Vagina (tissue), 2 donors: ENCODE results near the gene TTLL8. TPM values are rescaled to one million over a fixed set of nuclear protein-coding genes. Genes with fewer than 3 reads are reported as not detected.

Source experiments
- DNase-seq, 2 donors: peaks; one replicate each; pipeline ENCODE4 v3.0.0-alpha.2; 2017; ENCODE audit errors: extremely low spot score in 2 of 2
- H3K27ac ChIP-seq: fragments of 200-600 bp; sonication (generic); one replicate; pipeline ENCODE4 v1.5.1; 2019
- H3K27me3 ChIP-seq: fragments of 200-600 bp; sonication (generic); one replicate; pipeline ENCODE4 v1.5.1; 2019
- H3K36me3 ChIP-seq, 2 donors: fragments of 200-600 bp; sonication (generic); one replicate each; pipeline ENCODE4 v1.5.1; 2017 to 2019
- H3K4me1 ChIP-seq: fragments of 200-600 bp; sonication (generic); one replicate; pipeline ENCODE4 v1.5.1; 2019
- H3K4me3 ChIP-seq, 2 donors: fragments of 200-600 bp; sonication (generic); 1 replicate in 1 of 2; 2 replicates in 1 of 2; pipeline ENCODE4 v1.5.1; 2016 to 2019
- H3K9me3 ChIP-seq: fragments of 200-600 bp; sonication (generic); one replicate; pipeline ENCODE4 v1.5.1; 2019
- POLR2A ChIP-seq, 2 donors: fragments of 450-650 bp; IDR thresholded peaks; one replicate each; pipeline ENCODE4 v1.6.1; 2017; ENCODE audit warnings: antibody characterized with exemption in 2 of 2, mild to moderate bottlenecking in 2 of 2, moderate library complexity in 2 of 2
- POLR2AphosphoS5 ChIP-seq, 2 donors: sonication (generic); formaldehyde crosslinking; IDR thresholded peaks; one replicate each; pipeline ENCODE4 v1.9.0; 2017; ENCODE audit warnings: antibody characterized with exemption in 2 of 2, mild to moderate bottlenecking in 2 of 2, low read depth in 1 of 2; ENCODE audit not compliant: insufficient read depth in 1 of 2
- intact Hi-C: fragments of 100-400 bp; cut with DNase I; formaldehyde crosslinking; loops from one replicate; pipeline ENCODE4 v1.15.1; 2023
- total RNA-seq: library from RNA; depleted of rRNA; stranded (reverse); fragments of >200 nt; gene quantifications from one replicate; pipeline ENCODE4 v1.2.3, GENCODE V29; 2016
- TF ChIP-seq, protein P1 (sequence below), 3 experiments: fragments of 450-650 bp in 2 of 3; fragments of 200-600 bp in 1 of 3; sonication (generic) in 1 of 3; IDR thresholded peaks; one replicate each; pipeline ENCODE4 v1.5.1; 2017 to 2019; ENCODE audit warnings: antibody characterized with exemption in 3 of 3, mild to moderate bottlenecking in 2 of 3, moderate library complexity in 2 of 3

TTLL8 gene
- total RNA-seq, 1 donor from 2014 or later = not detected

DNA sequence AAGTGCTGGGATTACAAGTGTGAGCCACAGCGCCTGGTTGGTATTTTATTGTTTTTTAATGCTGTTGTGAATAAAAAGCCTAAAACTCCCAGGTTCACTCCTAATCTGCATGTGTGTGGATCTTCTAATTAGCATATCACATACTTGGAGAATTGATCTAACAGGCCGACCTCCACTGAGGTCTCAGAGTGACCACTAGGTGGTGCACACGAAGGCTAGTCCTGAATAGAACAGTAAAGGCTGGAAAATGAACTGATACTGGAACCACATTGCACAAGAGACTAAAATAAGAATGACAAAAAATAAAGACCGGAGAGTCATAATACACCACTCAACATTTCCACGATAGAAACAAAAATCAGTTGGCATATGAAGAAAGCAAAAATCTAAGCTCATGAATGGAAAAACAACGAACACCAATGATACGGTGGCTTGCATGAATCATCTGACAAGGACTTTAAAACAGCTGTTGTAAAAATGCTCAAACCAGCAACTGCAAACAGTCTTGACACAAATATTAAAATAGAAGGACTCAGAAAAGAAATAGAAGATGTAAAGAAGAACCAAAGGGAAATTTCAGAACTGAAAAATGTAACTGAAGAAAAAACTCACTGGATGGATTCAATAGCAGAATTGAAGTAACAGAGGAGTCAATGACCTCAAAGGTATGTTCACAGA lies 78.4 kb downstream of the TTLL8 start:
- Histone ChIP-seq H3K27me3 (no peaks in the 10 kb centered on the region), H3K27ac (no peak overlapping the region), H3K4me1 (peaks cover 23% of the 10 kb centered on the region), H3K36me3 (no peaks in the 10 kb centered on the region), H3K9me3 (no peaks in the 10 kb centered on the region), H3K4me3 (no peak overlapping the region)
- no peak for TF ChIP-seq POLR2A (IDR thresholded peaks at IDR 0.05)
- TF ChIP-seq, protein P1, sequence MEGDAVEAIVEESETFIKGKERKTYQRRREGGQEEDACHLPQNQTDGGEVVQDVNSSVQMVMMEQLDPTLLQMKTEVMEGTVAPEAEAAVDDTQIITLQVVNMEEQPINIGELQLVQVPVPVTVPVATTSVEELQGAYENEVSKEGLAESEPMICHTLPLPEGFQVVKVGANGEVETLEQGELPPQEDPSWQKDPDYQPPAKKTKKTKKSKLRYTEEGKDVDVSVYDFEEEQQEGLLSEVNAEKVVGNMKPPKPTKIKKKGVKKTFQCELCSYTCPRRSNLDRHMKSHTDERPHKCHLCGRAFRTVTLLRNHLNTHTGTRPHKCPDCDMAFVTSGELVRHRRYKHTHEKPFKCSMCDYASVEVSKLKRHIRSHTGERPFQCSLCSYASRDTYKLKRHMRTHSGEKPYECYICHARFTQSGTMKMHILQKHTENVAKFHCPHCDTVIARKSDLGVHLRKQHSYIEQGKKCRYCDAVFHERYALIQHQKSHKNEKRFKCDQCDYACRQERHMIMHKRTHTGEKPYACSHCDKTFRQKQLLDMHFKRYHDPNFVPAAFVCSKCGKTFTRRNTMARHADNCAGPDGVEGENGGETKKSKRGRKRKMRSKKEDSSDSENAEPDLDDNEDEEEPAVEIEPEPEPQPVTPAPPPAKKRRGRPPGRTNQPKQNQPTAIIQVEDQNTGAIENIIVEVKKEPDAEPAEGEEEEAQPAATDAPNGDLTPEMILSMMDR (IDR thresholded peaks at IDR 0.05) = peak in 1 of 3 experiments; percentile 27
- no peak for TF ChIP-seq POLR2AphosphoS5 (IDR thresholded peaks at IDR 0.05; ENCODE audit: insufficient read depth in 1 of 2, low read depth in 1 of 2)
- DNase-seq = no peak
- intact Hi-C loops = no loop called here

DNA sequence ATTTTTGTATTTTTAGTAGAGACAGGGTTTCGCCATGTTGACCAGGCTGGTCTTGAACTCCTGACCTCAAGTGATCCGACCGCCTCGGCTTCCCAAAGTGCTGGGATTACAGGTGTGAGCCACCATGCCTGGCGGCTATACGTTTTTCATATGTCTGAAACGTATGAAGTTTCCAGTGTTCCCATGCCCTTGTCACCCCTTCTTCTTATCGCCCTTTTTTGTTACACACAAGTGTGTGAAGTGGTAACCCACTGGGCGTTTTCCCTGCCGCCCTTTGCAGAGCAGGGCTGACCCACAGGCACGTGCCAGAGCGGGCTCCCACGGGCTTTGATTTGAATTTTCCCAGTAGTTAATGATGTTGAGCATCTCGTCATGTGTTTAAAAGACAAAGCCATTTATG lies 80.5 kb downstream of the TTLL8 start:
- intact Hi-C loops = no loop called here
- no peaks in the 10 kb centered on the region for H3K27me3 ChIP-seq
- no peaks in the 10 kb centered on the region for H3K9me3 ChIP-seq
- TF ChIP-seq, protein P1 (IDR thresholded peaks at IDR 0.05) = no peak
- no peak for TF ChIP-seq POLR2AphosphoS5 (IDR thresholded peaks at IDR 0.05; ENCODE audit: insufficient read depth in 1 of 2, low read depth in 1 of 2)
- TF ChIP-seq POLR2A (IDR thresholded peaks at IDR 0.05) = no peak
- no peaks in the 10 kb centered on the region for H3K36me3 ChIP-seq
- DNase-seq = no peak
- H3K4me3 ChIP-seq = no peak overlapping the region
- no peak overlapping the region for H3K27ac ChIP-seq
- H3K4me1 ChIP-seq = peaks cover 9% of the 10 kb centered on the region

DNA sequence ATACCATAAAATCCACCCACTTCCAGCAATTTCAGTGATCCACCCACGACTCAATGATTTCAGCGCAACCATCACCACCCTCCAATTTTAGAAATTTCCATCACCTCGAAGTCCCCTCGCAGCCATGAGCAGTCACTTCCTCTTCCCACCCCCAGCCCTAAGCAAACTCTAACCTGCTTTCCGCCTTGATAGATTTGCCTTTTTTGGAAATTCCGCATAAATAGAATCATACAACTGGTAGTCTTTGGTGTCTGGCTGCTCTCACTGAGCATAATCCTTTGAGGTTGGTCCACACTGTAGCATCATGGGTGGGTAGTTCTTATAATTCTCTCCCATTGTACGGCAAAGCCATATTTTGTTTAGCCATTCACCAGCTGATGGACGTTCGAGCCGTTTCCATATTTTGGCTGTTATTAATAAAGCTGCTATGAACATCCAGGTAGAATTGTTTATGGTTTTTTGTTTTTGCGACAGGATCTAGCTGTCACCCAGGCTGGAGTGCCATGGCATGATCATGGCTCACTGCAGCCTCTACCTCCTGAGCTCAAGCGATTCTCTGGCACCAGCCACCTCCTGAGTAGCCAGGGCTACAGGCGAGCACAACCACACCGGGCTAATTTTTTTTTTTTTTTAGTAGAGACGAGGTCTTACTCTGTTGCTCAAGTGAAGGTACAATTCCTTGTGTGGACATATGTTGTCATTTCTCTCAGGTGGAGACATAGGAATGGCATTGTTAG lies 81.5 kb downstream of the TTLL8 start:
- TF ChIP-seq POLR2AphosphoS5 (IDR thresholded peaks at IDR 0.05; ENCODE audit: insufficient read depth in 1 of 2, low read depth in 1 of 2) (no peak), POLR2A (IDR thresholded peaks at IDR 0.05) (no peak)
- TF ChIP-seq, protein P1 (IDR thresholded peaks at IDR 0.05) = no peak
- Histone ChIP-seq H3K27ac (peak overlapping the region; percentile 60), H3K36me3 (no peaks in the 10 kb centered on the region), H3K27me3 (no peaks in the 10 kb centered on the region), H3K4me1 (peaks cover 19% of the 10 kb centered on the region), H3K4me3 (no peak overlapping the region), H3K9me3 (no peaks in the 10 kb centered on the region)
- intact Hi-C loops = no loop called here
- peak in 1 of 2 donors; percentile 69 for DNase-seq

DNA sequence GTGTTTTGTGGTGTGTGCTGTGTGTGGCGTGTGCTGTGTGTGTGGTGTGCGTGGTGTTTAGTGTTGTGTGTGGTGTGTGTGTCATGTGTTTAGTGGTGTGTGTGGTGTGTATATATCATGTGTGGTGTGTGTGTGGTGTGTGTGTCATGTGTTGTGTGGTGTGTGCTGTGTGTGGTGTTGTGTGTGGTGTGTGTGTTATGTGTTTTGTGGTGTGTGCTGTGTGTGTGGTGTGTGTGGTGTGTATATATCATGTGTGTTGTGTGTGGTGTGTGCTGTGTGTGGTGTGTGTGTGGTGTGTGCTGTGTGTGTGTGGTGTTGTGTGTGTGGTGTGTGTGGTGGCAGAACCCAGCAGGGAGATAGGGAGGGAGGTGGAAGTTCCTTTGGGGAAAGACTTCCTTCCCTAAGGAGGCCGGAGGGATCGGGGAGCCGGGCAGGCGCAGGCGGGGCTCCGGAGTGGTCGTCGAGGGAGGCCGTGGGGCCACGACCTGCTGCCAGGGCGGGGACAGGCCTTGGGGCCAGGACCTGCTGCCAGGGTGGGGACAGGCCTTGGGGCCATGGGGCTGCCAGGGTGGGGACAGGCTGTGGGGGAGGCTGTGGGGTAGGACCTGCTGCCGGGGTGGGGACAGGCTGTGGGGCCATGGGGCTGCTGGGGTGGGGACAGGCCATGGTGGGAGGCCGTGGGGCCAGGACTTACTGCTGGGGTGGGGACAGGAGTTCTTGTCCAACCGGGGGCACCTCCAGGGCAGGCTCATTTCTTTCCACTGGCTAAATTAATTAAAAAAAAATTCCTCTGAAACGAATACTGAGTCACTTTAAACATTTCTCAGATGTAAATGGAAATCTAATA lies 82.3 kb downstream of the TTLL8 start:
- intact Hi-C loops = no loop called here
- peak overlapping the region; percentile 60 for H3K27ac ChIP-seq
- peaks cover 26% of the 10 kb centered on the region for H3K4me1 ChIP-seq
- peak in 1 of 2 donors; percentile 85 for DNase-seq
- no peaks in the 10 kb centered on the region for H3K27me3 ChIP-seq
- no peaks in the 10 kb centered on the region for H3K36me3 ChIP-seq
- H3K4me3 ChIP-seq = no peak overlapping the region
- TF ChIP-seq POLR2AphosphoS5 (IDR thresholded peaks at IDR 0.05; ENCODE audit: insufficient read depth in 1 of 2, low read depth in 1 of 2) (no peak), POLR2A (IDR thresholded peaks at IDR 0.05) (no peak)
- TF ChIP-seq, protein P1 (IDR thresholded peaks at IDR 0.05) = no peak
- no peaks in the 10 kb centered on the region for H3K9me3 ChIP-seq
